Mesothelial cell of epicardium (in vitro differentiated cells): Measurements from ENCODE around the gene ASCC1. TPM values are rescaled to one million over a fixed set of nuclear protein-coding genes. Genes with fewer than 3 reads are reported as not detected.

ENCODE experiments used
- DNase-seq, 2 experiments: peaks; one replicate each; pipeline ENCODE4 v3.0.0; 2021; ENCODE audit warnings: low spot score in 2 of 2; ENCODE audit not compliant: unreplicated experiment in 2 of 2
- H3K27ac Mint-ChIP-seq: 2 replicates; pipeline ENCODE4 v1.8.0; 2021; ENCODE audit warnings: mixed read lengths
- H3K27me3 Mint-ChIP-seq: 2 replicates; pipeline ENCODE4 v1.8.0; 2021; ENCODE audit warnings: low read depth, mixed read lengths
- H3K36me3 Mint-ChIP-seq: 2 replicates; pipeline ENCODE4 v1.8.0; 2021; ENCODE audit warnings: mixed read lengths
- H3K4me1 Mint-ChIP-seq: 2 replicates; pipeline ENCODE4 v1.8.0; 2021; ENCODE audit warnings: mixed read lengths
- H3K4me3 Mint-ChIP-seq: 2 replicates; pipeline ENCODE4 v1.8.0; 2021; ENCODE audit warnings: mild to moderate bottlenecking, moderate library complexity, mixed read lengths
- H3K9me3 Mint-ChIP-seq: 2 replicates; pipeline ENCODE4 v1.8.0; 2021; ENCODE audit warnings: mixed read lengths
- CTCF ChIP-seq: fragments of 200-600 bp; sonication (generic); IDR thresholded peaks from one replicate; pipeline ENCODE4 v1.5.0; 2021; ENCODE audit warnings: antibody characterized with exemption; ENCODE audit not compliant: unreplicated experiment
- total RNA-seq: library from RNA; stranded (reverse); gene quantifications from 3 replicates; pipeline ENCODE4 v1.2.1, GENCODE V29; 2021

Gene ASCC1
- total RNA-seq, 1 donor from 2014 or later, result 36.6 TPM

- Mint-ChIP-seq H3K9me3 (no peaks in the 10 kb centered on the region), H3K4me3 (no peak overlapping the region), H3K4me1 (peaks cover 68% of the 10 kb centered on the region), H3K27ac (peak overlapping the region; percentile 89), H3K27me3 (no peaks in the 10 kb centered on the region), H3K36me3 (no peaks in the 10 kb centered on the region)
- no peak for TF ChIP-seq CTCF
- DNase-seq, result no peak
These were observed 41.2 kb upstream of the ASCC1 start for GRCh38 chr10:72257051-72257892.

GRCh38 chr10:72255977-72256729 is 40.1 kb upstream of the ASCC1 start:
- DNase-seq, result no peak
- Mint-ChIP-seq H3K4me3 (no peak overlapping the region), H3K9me3 (no peaks in the 10 kb centered on the region), H3K4me1 (peaks cover 68% of the 10 kb centered on the region), H3K36me3 (no peaks in the 10 kb centered on the region), H3K27me3 (no peaks in the 10 kb centered on the region), H3K27ac (peak overlapping the region; percentile 68)
- no peak for TF ChIP-seq CTCF

GRCh38 chr10:72254813-72255568 is 38.9 kb upstream of the ASCC1 start:
- Mint-ChIP-seq H3K27ac (peak overlapping the region; percentile 96), H3K4me1 (peaks cover 64% of the 10 kb centered on the region), H3K4me3 (peak overlapping the region; percentile 53), H3K36me3 (no peaks in the 10 kb centered on the region), H3K27me3 (no peaks in the 10 kb centered on the region), H3K9me3 (no peaks in the 10 kb centered on the region)
- no peak for TF ChIP-seq CTCF
- no peak for DNase-seq

- H3K9me3 Mint-ChIP-seq, result no peaks in the 10 kb centered on the region
- no peak overlapping the region for H3K4me3 Mint-ChIP-seq
- peak overlapping the region; percentile 85 for H3K27ac Mint-ChIP-seq
- peaks cover 59% of the 10 kb centered on the region for H3K4me1 Mint-ChIP-seq
- TF ChIP-seq CTCF, result no peak
- H3K27me3 Mint-ChIP-seq, result no peaks in the 10 kb centered on the region
- no peak for DNase-seq
- no peaks in the 10 kb centered on the region for H3K36me3 Mint-ChIP-seq
These were observed 37.5 kb upstream of the ASCC1 start for GRCh38 chr10:72253578-72253977.

DNA sequence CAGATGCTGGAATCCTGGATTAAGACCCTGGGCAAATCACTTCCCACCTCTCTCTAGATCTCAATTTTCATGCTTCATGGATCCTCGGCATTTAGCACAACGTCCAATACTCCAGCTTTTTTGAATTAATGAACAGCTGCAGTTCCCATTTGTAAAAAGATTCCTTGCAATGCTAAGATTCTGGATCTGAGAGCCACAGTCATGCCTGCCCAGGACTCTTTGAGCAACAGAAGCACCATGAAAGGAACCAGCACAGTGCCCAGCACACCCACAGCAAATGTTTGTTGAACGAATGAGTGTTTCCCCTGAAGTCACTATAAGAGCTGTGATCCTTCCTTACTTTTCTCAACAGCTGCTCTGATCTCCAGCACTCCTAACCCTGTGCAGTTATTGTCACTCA is 36.9 kb upstream of the ASCC1 start:
- Mint-ChIP-seq H3K4me1 (peaks cover 63% of the 10 kb centered on the region), H3K27ac (peak overlapping the region; percentile 85), H3K27me3 (no peaks in the 10 kb centered on the region), H3K4me3 (no peak overlapping the region), H3K36me3 (no peaks in the 10 kb centered on the region), H3K9me3 (no peaks in the 10 kb centered on the region)
- no peak for DNase-seq
- TF ChIP-seq CTCF, result no peak
